HUDEP-2 (cell line): ENCODE measurements around the gene DMC1.

Source experiments
- DNase-seq, 76 experiments: peaks; one replicate each; lab custom pipeline; 2025; ENCODE audit not compliant: unreplicated experiment in 76 of 76; lab: John Stamatoyannopoulos, UW

The DMC1 gene

GRCh38 chr22:38567531-38568285 is 2.3 kb downstream of the DMC1 start:
- DNase-seq: no peak

DNA sequence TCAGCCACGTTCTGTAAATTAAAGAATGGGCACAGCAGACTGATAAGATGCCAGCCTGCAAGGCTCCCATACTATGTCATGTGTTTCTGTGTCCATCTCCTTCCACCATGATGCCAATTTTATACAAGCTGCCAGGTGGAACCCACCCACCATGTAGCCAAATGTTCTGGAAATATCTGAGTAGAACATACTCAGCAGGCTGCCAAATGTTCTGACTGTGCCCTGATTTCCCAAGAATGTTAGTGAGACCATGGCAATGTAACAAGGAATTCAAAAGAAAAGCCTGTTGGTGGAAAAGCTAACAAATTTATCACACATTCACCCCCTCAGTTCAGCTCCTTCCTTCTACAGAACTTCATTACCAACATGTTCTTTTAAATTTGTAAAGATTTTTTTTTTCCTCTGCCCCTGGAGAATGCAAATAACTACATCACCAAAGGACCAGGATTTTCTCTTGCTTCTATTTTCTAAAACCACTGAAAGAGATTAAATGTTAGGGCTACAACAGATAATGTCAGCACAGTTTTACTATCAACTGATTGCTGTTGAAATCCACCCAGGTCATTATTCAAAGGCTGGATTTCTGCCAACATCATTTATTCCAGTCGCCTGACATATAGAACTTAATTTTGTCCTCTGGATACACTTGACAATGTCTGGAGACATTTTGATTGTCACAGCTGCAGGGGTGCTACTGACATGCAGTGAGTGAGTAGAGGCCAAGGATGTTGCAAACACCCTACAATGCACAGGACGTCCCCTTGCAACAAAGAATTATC is 3.1 kb downstream of the DMC1 start:
- DNase-seq: peak in 3 of 76 experiments; percentile 1 to 18 (median 3)

GRCh38 chr22:38565441-38565840 is 4.5 kb downstream of the DMC1 start:
- no peak for DNase-seq

DNA sequence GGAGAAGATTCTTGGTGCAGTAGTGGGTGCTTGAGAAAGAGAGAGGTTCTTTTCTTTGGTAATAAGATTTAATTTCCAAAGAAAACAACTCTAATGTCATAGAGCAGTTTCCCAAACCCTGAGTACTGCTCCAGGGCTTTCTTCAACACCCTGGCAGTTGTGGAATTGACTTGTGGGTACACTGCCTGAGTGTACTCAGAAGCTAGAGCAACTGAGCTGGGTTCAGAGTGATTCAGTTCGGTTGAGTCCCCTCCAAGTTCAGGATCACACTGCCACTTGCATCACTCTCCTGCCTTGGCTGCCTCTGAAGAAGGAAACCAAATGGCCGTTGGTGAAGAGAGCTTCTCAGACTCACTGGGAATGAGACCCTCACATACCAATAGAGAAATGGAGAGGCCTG is 5.3 kb downstream of the DMC1 start:
- DNase-seq: no peak

DNA sequence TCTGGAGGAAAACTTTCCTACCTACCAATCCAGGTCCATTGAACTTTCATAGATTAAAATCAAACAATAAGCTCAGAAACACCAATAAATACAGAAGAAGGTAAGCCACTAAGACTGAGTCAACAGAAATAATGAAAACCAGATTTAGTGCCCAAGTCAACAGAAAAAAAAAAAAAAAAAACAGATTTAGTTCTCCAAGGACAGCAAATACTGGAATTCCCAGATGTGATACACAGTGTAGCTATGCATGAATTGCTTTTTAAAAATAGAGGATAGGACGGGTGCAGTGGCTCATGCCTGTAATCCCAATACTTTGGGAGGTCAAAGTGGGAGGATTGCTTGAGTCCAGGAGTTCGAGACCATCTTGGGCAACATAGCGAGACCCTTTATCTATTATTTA is 15.7 kb downstream of the DMC1 start:
- no peak for DNase-seq

GRCh38 chr22:38549101-38549894 is 20.7 kb downstream of the DMC1 start:
- DNase-seq: no peak

GRCh38 chr22:38540701-38541100 is 29.3 kb downstream of the DMC1 start:
- DNase-seq: no peak

- no peak for DNase-seq
These were observed 38.6 kb downstream of the DMC1 start for GRCh38 chr22:38531251-38531938.

GRCh38 chr22:38524429-38524828 is 45.6 kb downstream of the DMC1 start:
- no peak for DNase-seq

GRCh38 chr22:38523479-38523878 is 46.5 kb downstream of the DMC1 start:
- DNase-seq: no peak

GRCh38 chr22:38523029-38523428 is 47.0 kb downstream of the DMC1 start:
- DNase-seq: no peak

DNA sequence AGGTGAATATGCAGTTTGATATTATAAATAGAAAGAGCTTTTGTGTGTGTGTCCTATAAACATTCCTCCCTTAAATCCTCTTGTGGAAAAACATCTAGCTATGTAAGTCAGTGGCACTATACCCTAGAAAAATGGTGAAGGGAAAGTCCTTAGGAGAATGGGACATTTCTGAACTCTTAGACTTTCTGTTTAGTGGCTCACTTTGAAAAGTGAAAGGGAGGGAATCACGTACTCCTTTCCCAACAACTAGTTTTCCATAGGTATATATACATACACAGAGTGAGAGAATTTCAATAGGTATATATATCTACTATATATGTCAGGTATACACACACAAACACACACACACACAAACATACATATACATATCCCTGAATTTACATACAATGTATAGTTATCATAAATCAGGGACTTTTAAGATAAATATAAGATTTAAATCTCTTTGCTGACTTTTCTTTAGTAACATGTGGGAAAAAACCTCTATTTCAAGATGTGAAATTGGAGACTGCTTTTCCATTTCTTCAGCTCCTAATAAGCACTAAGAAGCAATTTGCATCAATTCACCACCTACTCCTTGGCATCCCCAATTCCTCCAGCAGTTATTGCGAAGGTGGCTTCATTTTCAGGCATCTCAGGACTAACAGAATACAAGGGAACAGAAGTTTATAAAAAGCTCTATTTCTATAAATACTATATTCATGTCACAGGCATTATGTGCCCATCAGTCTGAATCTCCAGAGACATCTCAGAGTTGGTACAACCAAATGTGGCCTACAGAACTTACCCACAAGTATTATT is 50.3 kb downstream of the DMC1 start:
- DNase-seq: no peak

DNA sequence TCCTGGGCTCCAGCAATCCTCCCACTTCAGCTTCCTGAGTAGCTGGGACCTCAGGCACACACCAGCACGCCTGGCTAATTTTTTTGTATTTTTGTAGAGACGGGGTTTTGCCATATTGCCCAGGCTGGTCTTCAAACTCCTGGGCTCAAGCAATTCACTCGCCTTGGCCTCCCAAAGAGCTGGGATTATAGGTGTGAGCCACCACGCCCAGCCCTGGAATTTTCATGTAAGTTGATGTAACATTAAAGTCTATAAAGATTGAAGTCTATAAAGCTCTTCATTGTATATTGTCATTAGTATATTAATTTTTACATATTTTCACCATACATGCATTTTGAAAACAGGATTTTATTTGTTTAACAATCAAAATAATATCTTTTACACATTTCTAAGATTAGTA is 51.4 kb downstream of the DMC1 start:
- DNase-seq: no peak

GRCh38 chr22:38513063-38513462 is 56.9 kb downstream of the DMC1 start:
- DNase-seq: peak in 28 of 76 experiments; percentile 3 to 52 (median 22)

GRCh38 chr22:38510416-38510970 is 59.5 kb downstream of the DMC1 start:
- DNase-seq: no peak

DNA sequence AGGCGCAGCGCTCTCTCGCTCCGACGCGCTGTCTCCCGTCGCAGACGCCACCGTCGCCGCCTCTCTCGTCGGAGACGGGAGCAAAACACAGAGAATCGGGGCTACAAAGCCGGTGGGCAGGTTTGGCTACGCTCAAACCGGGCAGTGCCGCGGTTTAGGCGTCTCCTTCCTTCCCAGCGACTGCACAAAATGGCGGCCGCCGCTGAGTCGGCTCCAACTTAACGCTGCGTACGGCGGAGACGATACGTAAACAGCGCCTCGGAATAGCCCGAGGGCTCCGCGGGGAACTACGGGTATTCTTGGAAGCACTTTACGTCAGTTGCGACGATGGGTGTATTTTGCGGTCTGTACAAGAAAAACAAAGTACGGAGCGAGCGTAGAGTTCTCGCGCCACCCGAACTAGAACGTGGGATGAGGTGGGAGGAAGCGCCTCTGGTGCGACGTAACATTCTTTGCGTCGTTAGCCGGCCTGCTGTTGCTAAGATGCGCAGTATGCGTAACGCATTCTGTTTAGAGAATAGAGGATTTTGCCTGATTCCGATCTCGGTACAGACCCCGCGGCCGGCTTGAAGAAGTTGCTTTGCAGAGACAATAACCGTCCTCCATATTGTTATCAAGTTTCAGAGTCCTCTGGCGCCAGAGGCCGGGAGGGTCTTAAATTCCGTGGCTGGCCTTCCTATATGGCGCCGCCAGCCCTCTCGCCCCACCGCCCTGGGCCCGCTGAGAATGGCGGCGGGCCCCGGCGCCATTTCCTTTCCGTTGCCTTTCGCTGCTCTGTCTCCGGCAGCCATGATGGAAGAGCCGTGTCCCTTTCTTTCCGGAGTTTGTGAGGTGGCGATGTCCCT is 63.6 kb downstream of the DMC1 start, which contains the start of gene DDX17:
Gene DDX17, minus strand, starts transcription at position 194 of the 845 bp plus-strand sequence.
- peak in 75 of 76 experiments; percentile 40 to 100 (median 90) for DNase-seq

- peak in 50 of 76 experiments; percentile 18 to 97 (median 50) for DNase-seq
These were observed 64.4 kb downstream of the DMC1 start for GRCh38 chr22:38505541-38506117.
